Fibroblast of the aortic adventitia (primary cell): ENCODE results near the gene MPV17L2. TPM values are rescaled to one million over a fixed set of nuclear protein-coding genes. Genes with fewer than 3 reads are reported as not detected.

Experiments
- DNase-seq: peaks from one replicate; pipeline ENCODE4 v3.0.0-alpha.2; 2010; ENCODE audit warnings: low read depth
- H3K4me3 ChIP-seq: 2 replicates; pipeline ENCODE4 v1.5.1; 2011; ENCODE audit warnings: low read depth, mild to moderate bottlenecking, control low read depth, low read length, moderate library complexity
- total RNA-seq: library from RNA; depleted of rRNA; stranded (reverse); fragments of >200 nt; gene quantifications from 2 replicates; pipeline ENCODE4 v1.2.3, GENCODE V29; 2012; ENCODE audit warnings: low replicate concordance
- TF ChIP-seq, protein P1 (sequence below): IDR thresholded peaks from 2 replicates; pipeline ENCODE4 v1.5.1; 2011; ENCODE audit warnings: mild to moderate bottlenecking, low read length, control low read depth, inconsistent platforms; ENCODE audit not compliant: insufficient read depth

Gene MPV17L2
- total RNA-seq, 1 donor = 11.7 TPM

GRCh38 chr19:18149596-18149975 is 43.4 kb upstream of the MPV17L2 start:
- TF ChIP-seq, protein P1, sequence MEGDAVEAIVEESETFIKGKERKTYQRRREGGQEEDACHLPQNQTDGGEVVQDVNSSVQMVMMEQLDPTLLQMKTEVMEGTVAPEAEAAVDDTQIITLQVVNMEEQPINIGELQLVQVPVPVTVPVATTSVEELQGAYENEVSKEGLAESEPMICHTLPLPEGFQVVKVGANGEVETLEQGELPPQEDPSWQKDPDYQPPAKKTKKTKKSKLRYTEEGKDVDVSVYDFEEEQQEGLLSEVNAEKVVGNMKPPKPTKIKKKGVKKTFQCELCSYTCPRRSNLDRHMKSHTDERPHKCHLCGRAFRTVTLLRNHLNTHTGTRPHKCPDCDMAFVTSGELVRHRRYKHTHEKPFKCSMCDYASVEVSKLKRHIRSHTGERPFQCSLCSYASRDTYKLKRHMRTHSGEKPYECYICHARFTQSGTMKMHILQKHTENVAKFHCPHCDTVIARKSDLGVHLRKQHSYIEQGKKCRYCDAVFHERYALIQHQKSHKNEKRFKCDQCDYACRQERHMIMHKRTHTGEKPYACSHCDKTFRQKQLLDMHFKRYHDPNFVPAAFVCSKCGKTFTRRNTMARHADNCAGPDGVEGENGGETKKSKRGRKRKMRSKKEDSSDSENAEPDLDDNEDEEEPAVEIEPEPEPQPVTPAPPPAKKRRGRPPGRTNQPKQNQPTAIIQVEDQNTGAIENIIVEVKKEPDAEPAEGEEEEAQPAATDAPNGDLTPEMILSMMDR = no peak
- H3K4me3 ChIP-seq = no peak overlapping the region
- no peak for DNase-seq

DNA sequence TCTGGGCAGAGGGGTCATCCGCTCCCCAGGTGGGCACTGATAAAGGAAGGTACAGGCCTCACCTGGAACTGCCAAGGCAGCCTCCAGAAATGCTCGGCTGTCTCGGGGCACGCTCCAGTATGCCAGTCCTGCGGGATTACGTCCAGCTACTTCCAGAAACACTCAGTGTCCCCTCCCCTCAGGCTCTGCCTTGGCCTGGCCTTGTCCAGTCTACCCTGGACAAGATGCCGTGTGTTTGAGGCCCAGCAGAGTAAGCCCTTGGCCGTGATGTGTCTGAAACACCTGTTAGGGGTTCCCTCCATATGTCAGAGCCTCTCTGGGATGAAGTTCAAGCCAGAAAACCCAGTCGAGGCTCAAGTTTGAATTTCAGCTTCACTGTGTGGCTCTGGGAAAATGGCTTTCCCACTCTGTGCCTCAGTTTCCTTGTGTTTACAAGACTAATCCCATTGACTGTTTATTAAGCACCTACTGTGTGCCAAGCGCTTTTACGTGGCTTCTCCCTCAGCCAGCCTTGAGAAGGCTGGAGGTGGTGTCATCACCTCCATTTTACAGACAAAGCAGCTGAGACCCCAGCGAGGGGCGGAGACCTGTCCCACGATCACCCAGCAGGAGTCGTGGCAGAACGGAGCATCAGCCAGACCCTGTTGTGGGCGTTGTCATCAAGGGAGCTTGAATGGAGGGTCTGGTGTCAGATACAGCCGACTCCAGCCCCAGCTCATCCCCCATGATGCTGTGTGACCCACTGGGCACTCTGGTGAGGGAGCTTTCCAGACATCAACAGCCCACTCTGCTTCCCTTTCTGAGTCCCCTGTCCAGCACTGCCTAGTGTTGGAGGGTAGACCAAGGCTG is 42.0 kb upstream of the MPV17L2 start:
- no peak overlapping the region for H3K4me3 ChIP-seq
- TF ChIP-seq, protein P1 = no peak
- no peak for DNase-seq

DNA sequence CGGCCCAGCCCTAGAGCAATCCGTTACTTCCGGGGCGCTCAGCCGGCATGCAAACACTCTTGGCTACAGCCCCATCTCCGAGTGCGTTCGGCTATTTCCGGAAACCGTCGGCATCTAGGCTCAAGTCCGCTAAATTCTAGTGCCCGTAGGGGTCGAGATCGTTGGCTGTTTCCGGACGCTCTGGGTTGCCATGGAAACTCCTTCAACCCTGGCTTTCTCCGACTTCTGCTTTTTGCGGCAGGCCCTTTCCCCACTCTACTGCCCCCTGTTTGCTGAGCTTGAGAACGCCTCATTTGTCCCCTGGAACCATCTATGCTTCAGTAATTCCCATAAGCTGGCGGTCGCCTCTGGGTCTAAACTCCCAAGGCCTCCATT is 40.6 kb upstream of the MPV17L2 start:
- DNase-seq = peak; percentile 97
- peak overlapping the region; percentile 64 for H3K4me3 ChIP-seq
- TF ChIP-seq, protein P1 = peak; percentile 82

- peak within 1 kb of the TSS; percentile 91 for H3K4me3 ChIP-seq
Measured at GRCh38 chr19:18152817-18153555, 40.0 kb upstream of the MPV17L2 start, which contains the start of gene PIK3R2. Gene PIK3R2, plus strand, starts transcription at chr19:18153163. Its CDS starts 2,717 bp downstream, at chr19:18155880.

DNA sequence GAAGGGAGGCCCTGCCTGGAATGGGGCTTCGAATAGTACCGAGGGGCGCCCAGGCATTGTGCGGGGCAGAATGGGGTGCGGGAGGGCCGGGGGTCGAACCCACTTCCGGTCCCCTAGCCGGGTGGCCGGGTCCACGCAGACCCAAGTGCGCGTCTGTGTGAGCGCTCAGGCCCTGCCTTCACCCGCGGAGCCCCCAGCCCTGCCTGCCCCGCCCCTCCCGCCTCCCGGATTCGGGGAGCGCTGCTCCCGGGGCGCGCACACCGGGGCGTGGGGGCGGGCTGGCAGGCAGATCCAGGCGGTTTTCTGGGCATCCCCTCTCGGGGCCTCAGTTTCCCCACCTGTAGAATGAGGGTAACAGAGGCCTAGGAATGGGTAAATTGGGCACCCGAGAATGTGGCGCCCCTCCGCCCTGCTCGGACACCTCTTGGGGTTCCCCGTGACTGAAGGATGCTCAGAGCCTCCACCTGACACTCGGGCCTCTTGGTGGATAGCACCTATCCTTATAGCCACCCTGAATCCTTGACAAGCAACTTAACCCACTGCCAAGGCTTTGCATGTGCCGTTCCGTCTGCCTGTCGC is 39.4 kb upstream of the MPV17L2 start:
- no peak for DNase-seq

More at GRCh38 chr19:18152817-18153555, 40.0 kb upstream of the MPV17L2 start, which contains the start of gene PIK3R2:
- TF ChIP-seq, protein P1 = no peak
- peak; percentile 99 for DNase-seq

More for the DNA sequence above, 39.4 kb upstream of the MPV17L2 start:
- TF ChIP-seq, protein P1 = no peak
- H3K4me3 ChIP-seq = peak overlapping the region; percentile 91
